Suprapubic skin (tissue), 3 donors: ENCODE results near the gene UBN1.

Experiments used
- CTCF ChIP-seq, 2 donors: fragments of 200-600 bp in 1 of 2; fragments of 450-650 bp in 1 of 2; sonication (generic) in 1 of 2; IDR thresholded peaks; one replicate each; pipeline ENCODE4 v1.5.1; 2016 to 2019; ENCODE audit warnings: antibody characterized with exemption in 2 of 2, mild to moderate bottlenecking in 1 of 2, moderate library complexity in 1 of 2
- POLR2A ChIP-seq, 2 donors: fragments of 450-650 bp; IDR thresholded peaks; one replicate each; pipeline ENCODE4 v1.6.1; 2017; ENCODE audit warnings: antibody characterized with exemption in 2 of 2, mild to moderate bottlenecking in 2 of 2, moderate library complexity in 2 of 2

- TF ChIP-seq CTCF (IDR thresholded peaks at IDR 0.05), result no peak
- no peak for TF ChIP-seq POLR2A (IDR thresholded peaks at IDR 0.05)
Observed at GRCh38 chr16:4883501-4883900, 36.2 kb downstream of the UBN1 start.
